Nephron progenitor cell (in vitro differentiated cells): ENCODE measurements around the gene TPCN2.

ENCODE experiments used
- DNase-seq: peaks from one replicate; pipeline ENCODE4 v3.0.0; 2021
- H3K27ac Mint-ChIP-seq: 2 replicates; pipeline ENCODE4 v1.8.0; 2021; ENCODE audit warnings: mild to moderate bottlenecking, moderate library complexity, mixed read lengths
- H3K27me3 Mint-ChIP-seq: 2 replicates; pipeline ENCODE4 v1.8.0; 2021; ENCODE audit warnings: mild to moderate bottlenecking, low read depth, mixed read lengths; ENCODE audit not compliant: poor library complexity
- H3K36me3 Mint-ChIP-seq: 2 replicates; pipeline ENCODE4 v1.8.0; 2021; ENCODE audit warnings: low read depth, mixed read lengths
- H3K4me1 Mint-ChIP-seq: 2 replicates; pipeline ENCODE4 v1.8.0; 2021; ENCODE audit warnings: mixed read lengths
- H3K4me3 Mint-ChIP-seq: 2 replicates; pipeline ENCODE4 v1.8.0; 2021; ENCODE audit warnings: mild to moderate bottlenecking, moderate library complexity, mixed read lengths
- H3K9me3 Mint-ChIP-seq: 2 replicates; pipeline ENCODE4 v1.8.0; 2021; ENCODE audit warnings: mild to moderate bottlenecking, moderate library complexity, mixed read lengths
- CTCF ChIP-seq: fragments of 200-600 bp; sonication (generic); IDR thresholded peaks from 2 replicates; pipeline ENCODE4 v1.5.0; 2021; ENCODE audit warnings: antibody characterized with exemption

Gene TPCN2

GRCh38 chr11:69063652-69064260, 15.0 kb downstream of the TPCN2 start:
- TF ChIP-seq CTCF, result no peak
- H3K4me1 Mint-ChIP-seq, result no peaks in the 10 kb centered on the region
- no peaks in the 10 kb centered on the region for H3K36me3 Mint-ChIP-seq
- no peaks in the 10 kb centered on the region for H3K27me3 Mint-ChIP-seq
- H3K9me3 Mint-ChIP-seq, result no peaks in the 10 kb centered on the region
- H3K27ac Mint-ChIP-seq, result no peak overlapping the region
- H3K4me3 Mint-ChIP-seq, result no peak overlapping the region
- DNase-seq, result no peak

GRCh38 chr11:69064394-69064957, 15.7 kb downstream of the TPCN2 start:
- no peaks in the 10 kb centered on the region for H3K4me1 Mint-ChIP-seq
- no peak for TF ChIP-seq CTCF
- no peak overlapping the region for H3K4me3 Mint-ChIP-seq
- DNase-seq, result no peak
- H3K27me3 Mint-ChIP-seq, result no peaks in the 10 kb centered on the region
- H3K27ac Mint-ChIP-seq, result no peak overlapping the region
- H3K36me3 Mint-ChIP-seq, result no peaks in the 10 kb centered on the region
- no peaks in the 10 kb centered on the region for H3K9me3 Mint-ChIP-seq

- no peaks in the 10 kb centered on the region for H3K4me1 Mint-ChIP-seq
- no peaks in the 10 kb centered on the region for H3K9me3 Mint-ChIP-seq
- no peak overlapping the region for H3K4me3 Mint-ChIP-seq
- no peaks in the 10 kb centered on the region for H3K27me3 Mint-ChIP-seq
- no peak for DNase-seq
- TF ChIP-seq CTCF, result no peak
- H3K36me3 Mint-ChIP-seq, result peaks cover 6% of the 10 kb centered on the region
- no peak overlapping the region for H3K27ac Mint-ChIP-seq
Measured at GRCh38 chr11:69065147-69065710, 16.5 kb downstream of the TPCN2 start.

- Mint-ChIP-seq H3K4me1 (no peaks in the 10 kb centered on the region), H3K36me3 (peaks cover 9% of the 10 kb centered on the region), H3K27ac (no peak overlapping the region), H3K4me3 (no peak overlapping the region), H3K27me3 (no peaks in the 10 kb centered on the region), H3K9me3 (no peaks in the 10 kb centered on the region)
- no peak for DNase-seq
- TF ChIP-seq CTCF, result no peak
Measured at GRCh38 chr11:69066122-69067112, 17.7 kb downstream of the TPCN2 start.

- H3K4me3 Mint-ChIP-seq, result no peak overlapping the region
- no peaks in the 10 kb centered on the region for H3K9me3 Mint-ChIP-seq
- no peaks in the 10 kb centered on the region for H3K27me3 Mint-ChIP-seq
- H3K27ac Mint-ChIP-seq, result no peak overlapping the region
- TF ChIP-seq CTCF, result no peak
- no peak for DNase-seq
- no peaks in the 10 kb centered on the region for H3K4me1 Mint-ChIP-seq
- peaks cover 9% of the 10 kb centered on the region for H3K36me3 Mint-ChIP-seq
Measured at GRCh38 chr11:69067200-69067599, 18.5 kb downstream of the TPCN2 start.
